Gastrocnemius medialis (tissue), 4 donors: ENCODE results near the gene LINC00632.

Source experiments
- CTCF ChIP-seq, 5 experiments: fragments of 450-650 bp in 3 of 5; fragments of 200-600 bp in 2 of 5; sonication (generic) in 2 of 5; IDR thresholded peaks in 4 of 5; conservative IDR thresholded peaks in 1 of 5; 1 replicate in 4 of 5; 2 replicates in 1 of 5; pipeline ENCODE4 v1.5.1; 2016 to 2019; ENCODE audit warnings: antibody characterized with exemption in 5 of 5, mild to moderate bottlenecking in 3 of 5, moderate library complexity in 3 of 5
- POLR2A ChIP-seq, 2 donors: fragments of 450-650 bp; IDR thresholded peaks; one replicate each; pipeline ENCODE4 v1.6.1; 2017; ENCODE audit warnings: antibody characterized with exemption in 2 of 2, mild to moderate bottlenecking in 2 of 2, moderate library complexity in 2 of 2

GRCh38 chrX:140733766-140734342 lies 24.3 kb downstream of the LINC00632 start:
- TF ChIP-seq CTCF (IDR thresholded peaks at IDR 0.05 in 4 of 5, conservative IDR thresholded peaks at IDR 0.05 in 1 of 5) (peak in 3 of 5 experiments; percentile 41 to 66 (median 44)), POLR2A (IDR thresholded peaks at IDR 0.05) (no peak)
